Keratinocyte (primary cell): ENCODE data around the gene SOX30. TPM values are rescaled to one million over a fixed set of nuclear protein-coding genes. Genes with fewer than 3 reads are reported as not detected.

Experiments used
- DNase-seq: peaks from one replicate; pipeline ENCODE4 v3.0.0-alpha.2; 2011; ENCODE audit warnings: low read depth, missing footprints, low spot score
- FAIRE-seq: peaks from 2 replicates; lab custom pipeline; 2011; peaks lifted over from hg19 to GRCh38; lab: Jason Lieb, UNC
- H2AFZ ChIP-seq: 2 replicates; pipeline ENCODE4 v1.6.0; 2012; ENCODE audit warnings: low read length, control low read depth, inconsistent platforms; ENCODE audit not compliant: control insufficient read depth
- H3K27ac ChIP-seq: 2 replicates; pipeline ENCODE4 v1.5.1; 2011; ENCODE audit warnings: low read length; ENCODE audit not compliant: control insufficient read depth, insufficient read depth
- H3K27me3 ChIP-seq: 3 replicates; pipeline ENCODE4 v1.6.0; 2011; ENCODE audit warnings: low read length; ENCODE audit not compliant: control insufficient read depth, insufficient read depth; ENCODE audit errors: extremely low read depth
- H3K36me3 ChIP-seq, 2 experiments: 2 replicates in 1 of 2; 3 replicates in 1 of 2; pipeline ENCODE4 v1.5.1; 2011; ENCODE audit warnings: low read length in 2 of 2, mild to moderate bottlenecking in 1 of 2; ENCODE audit not compliant: control insufficient read depth in 2 of 2, insufficient read depth in 2 of 2; ENCODE audit errors: extremely low read depth in 1 of 2
- H3K4me1 ChIP-seq: 3 replicates; pipeline ENCODE4 v1.5.1; 2011; ENCODE audit warnings: low read length; ENCODE audit not compliant: control insufficient read depth, insufficient read depth; ENCODE audit errors: extremely low read depth
- H3K4me2 ChIP-seq: 3 replicates; pipeline ENCODE4 v1.6.0; 2011; ENCODE audit warnings: low read depth, low read length; ENCODE audit not compliant: control insufficient read depth, insufficient read depth; ENCODE audit errors: extremely low read depth
- H3K4me3 ChIP-seq, 3 experiments: fragments of 200-600 bp in 1 of 3; sonication (generic) in 1 of 3; 2 replicates in 2 of 3; 3 replicates in 1 of 3; pipeline ENCODE4 v1.5.1; 2011 to 2016; ENCODE audit warnings: low read length in 3 of 3, mild to moderate bottlenecking in 3 of 3, control low read depth in 2 of 3, inconsistent platforms in 1 of 3, low read depth in 1 of 3, mixed read lengths in 1 of 3, mixed run types in 1 of 3, moderate library complexity in 1 of 3; ENCODE audit not compliant: control insufficient read depth in 2 of 3, insufficient read depth in 2 of 3; ENCODE audit errors: extremely low read depth in 1 of 3
- H3K79me2 ChIP-seq: 2 replicates; pipeline ENCODE4 v1.6.0; 2012; ENCODE audit warnings: low read length; ENCODE audit not compliant: control insufficient read depth, insufficient read depth
- H3K9ac ChIP-seq: 3 replicates; pipeline ENCODE4 v1.6.0; 2011; ENCODE audit warnings: low read length; ENCODE audit not compliant: control insufficient read depth, insufficient read depth; ENCODE audit errors: extremely low read depth
- H3K9me1 ChIP-seq: 3 replicates; pipeline ENCODE4 v1.6.0; 2011; ENCODE audit warnings: low read length; ENCODE audit not compliant: control insufficient read depth, insufficient read depth; ENCODE audit errors: extremely low read depth
- H3K9me3 ChIP-seq: 2 replicates; pipeline ENCODE4 v1.5.1; 2012; ENCODE audit warnings: low read depth, low read length; ENCODE audit not compliant: control insufficient read depth
- H4K20me1 ChIP-seq: 3 replicates; pipeline ENCODE4 v1.6.0; 2011; ENCODE audit warnings: low read length; ENCODE audit not compliant: control insufficient read depth, insufficient read depth; ENCODE audit errors: extremely low read depth
- CTCF ChIP-seq, 3 experiments: IDR thresholded peaks in 1 of 3; conservative IDR thresholded peaks in 1 of 3; optimal IDR thresholded peaks in 1 of 3; 2 replicates in 2 of 3; 3 replicates in 1 of 3; pipeline versions ENCODE3 to v1.5.1; 2011; ENCODE audit warnings: low read length in 3 of 3, mild to moderate bottlenecking in 3 of 3, moderate library complexity in 2 of 3, control low read depth in 1 of 3, inconsistent platforms in 1 of 3; ENCODE audit not compliant: insufficient read depth in 2 of 3; ENCODE audit errors: extremely low read depth in 1 of 3
- EZH2 ChIP-seq: IDR thresholded peaks from one replicate; pipeline ENCODE4 v1.6.1; 2012; ENCODE audit warnings: inconsistent platforms, mild to moderate bottlenecking, low read length, moderate library complexity
- dilution Hi-C: fragments of 300-500 bp; cut with MboI; formaldehyde crosslinking; loops from one replicate; pipeline ENCODE4 v1.7.0; 2020; ENCODE audit warnings: low sequenced_read_pairs; ENCODE audit not compliant: extremely low pct_ligation_motif_present
- polyA plus RNA-seq, 5 experiments: library from polyadenylated mRNA; depleted of rRNA in 3 of 5; stranded (reverse) in 3 of 5; stranded (forward) in 1 of 5; unstranded in 1 of 5; fragments of >200 nt; gene quantifications; 1 replicate in 1 of 5; 2 replicates in 3 of 5; 3 replicates in 1 of 5; pipeline versions ENCODE4 v1.2.1 to v1.2.3, GENCODE V29; 2011 to 2012; ENCODE audit warnings: missing spikeins in 2 of 5, low read depth in 1 of 5, low replicate concordance in 1 of 5

Gene SOX30
- polyA plus RNA-seq, 1 donor (not counting 4 experiments of a cell fraction or from before 2014, with no cell fraction given) = 0.05 TPM

- H2AFZ ChIP-seq = no peak overlapping the region
- H3K9me1 ChIP-seq = no peaks in the 10 kb centered on the region
- DNase-seq = no peak
- H3K27ac ChIP-seq = no peak overlapping the region
- no peaks in the 10 kb centered on the region for H3K36me3 ChIP-seq
- no peaks in the 10 kb centered on the region for H4K20me1 ChIP-seq
- no peaks in the 10 kb centered on the region for H3K79me2 ChIP-seq
- H3K27me3 ChIP-seq = no peaks in the 10 kb centered on the region
- no peak for FAIRE-seq
- no peak overlapping the region for H3K9ac ChIP-seq
- no peak for TF ChIP-seq CTCF (optimal IDR thresholded peaks at IDR 0.05 in 1 of 3, IDR thresholded peaks at IDR 0.05 in 1 of 3, conservative IDR thresholded peaks at IDR 0.05 in 1 of 3; ENCODE audit: extremely low read depth in 1 of 3, insufficient read depth in 2 of 3, low read length in 3 of 3)
- no peaks in the 10 kb centered on the region for H3K4me1 ChIP-seq
- H3K4me3 ChIP-seq = no peak overlapping the region
- dilution Hi-C loops = no loop called here
- H3K4me2 ChIP-seq = no peak overlapping the region
- H3K9me3 ChIP-seq = no peaks in the 10 kb centered on the region
Observed at GRCh38 chr5:157690690-157691433, 38.6 kb upstream of the SOX30 start.

GRCh38 chr5:157689942-157690689, 37.9 kb upstream of the SOX30 start:
- Histone ChIP-seq H3K79me2 (no peaks in the 10 kb centered on the region), H3K36me3 (no peaks in the 10 kb centered on the region), H3K4me1 (no peaks in the 10 kb centered on the region), H3K9me1 (no peaks in the 10 kb centered on the region), H3K4me3 (no peak overlapping the region), H3K4me2 (no peak overlapping the region), H2AFZ (no peak overlapping the region), H3K9ac (no peak overlapping the region), H4K20me1 (no peaks in the 10 kb centered on the region), H3K27ac (no peak overlapping the region), H3K9me3 (no peaks in the 10 kb centered on the region), H3K27me3 (no peaks in the 10 kb centered on the region)
- FAIRE-seq = no peak
- dilution Hi-C loops = no loop called here
- DNase-seq = no peak
- TF ChIP-seq CTCF (optimal IDR thresholded peaks at IDR 0.05 in 1 of 3, IDR thresholded peaks at IDR 0.05 in 1 of 3, conservative IDR thresholded peaks at IDR 0.05 in 1 of 3; ENCODE audit: extremely low read depth in 1 of 3, insufficient read depth in 2 of 3, low read length in 3 of 3) (peak in 1 of 3 experiments; percentile 18), EZH2 (no peak)
